SIG-M5 treated with dmso at 0.1 percent for 504 hours (cell line): ENCODE results near the gene PIEZO2.
A peak's percentile ranks its signal among the peaks of the same experiment; 100 is the strongest.

Source experiments
- DNase-seq: peaks from one replicate; lab custom pipeline; 2025; ENCODE audit not compliant: unreplicated experiment; lab: John Stamatoyannopoulos, UW

PIEZO2 gene

DNA sequence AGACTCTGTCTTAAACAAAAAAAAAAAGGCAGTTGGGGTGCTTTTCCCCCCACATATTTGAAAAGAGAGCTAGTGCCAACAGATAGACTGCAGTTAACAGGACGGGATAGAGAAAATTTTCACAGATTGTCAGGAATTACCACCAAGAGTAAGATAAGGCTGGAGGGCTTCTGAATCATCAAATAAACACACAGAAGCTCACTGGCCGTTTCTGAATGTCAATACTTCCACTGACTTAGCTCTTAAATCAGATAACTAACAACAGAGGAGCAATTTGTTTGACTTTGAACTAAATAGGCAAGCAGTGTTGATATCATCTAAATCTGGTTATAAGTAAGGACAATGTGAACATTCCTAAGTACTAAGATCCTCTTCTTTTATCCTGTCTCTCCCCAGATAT, 34.7 kb downstream of the PIEZO2 start:
- DNase-seq: no peak

DNA sequence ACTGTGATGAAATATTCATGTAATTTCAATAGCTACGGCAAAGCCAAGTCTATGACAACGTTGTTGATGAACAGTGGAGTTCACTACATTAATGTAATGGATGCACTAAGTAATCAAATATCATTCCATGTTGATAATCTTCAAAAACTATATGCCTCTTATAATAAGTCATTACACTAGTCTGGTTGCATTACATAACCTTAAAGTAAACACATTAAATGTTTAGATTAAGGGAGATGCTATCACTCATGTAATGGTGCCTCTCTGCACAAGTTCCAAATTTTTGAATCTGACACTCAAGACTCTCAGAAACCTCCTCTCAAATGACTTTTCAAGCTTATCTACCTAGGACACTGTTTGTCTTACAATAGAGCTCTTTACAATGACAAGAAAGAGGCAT, 35.4 kb downstream of the PIEZO2 start:
- DNase-seq: no peak

DNA sequence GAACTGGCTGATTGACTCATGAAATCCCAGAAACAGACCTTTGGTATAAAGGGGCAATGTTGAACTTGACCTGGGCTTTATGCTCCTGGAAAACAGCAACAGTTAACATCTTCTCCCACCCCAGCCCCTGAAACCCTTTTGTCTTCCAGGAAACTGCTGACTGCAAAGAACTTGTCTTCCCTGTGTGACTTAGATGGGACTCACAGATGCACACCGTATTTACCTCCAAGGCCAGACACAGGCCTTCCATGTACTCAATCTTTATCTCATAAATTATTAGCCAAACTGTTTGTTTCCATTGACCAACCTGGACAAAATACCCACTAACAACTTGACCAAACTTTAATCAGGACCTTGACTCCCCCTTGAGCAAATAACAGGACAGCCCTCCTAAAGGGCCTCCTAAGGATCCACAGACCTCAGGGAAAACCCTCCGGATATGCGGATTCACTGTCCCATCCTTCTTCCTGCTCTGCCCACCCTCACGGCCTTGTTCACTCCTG, 36.3 kb downstream of the PIEZO2 start:
- DNase-seq: no peak

DNA sequence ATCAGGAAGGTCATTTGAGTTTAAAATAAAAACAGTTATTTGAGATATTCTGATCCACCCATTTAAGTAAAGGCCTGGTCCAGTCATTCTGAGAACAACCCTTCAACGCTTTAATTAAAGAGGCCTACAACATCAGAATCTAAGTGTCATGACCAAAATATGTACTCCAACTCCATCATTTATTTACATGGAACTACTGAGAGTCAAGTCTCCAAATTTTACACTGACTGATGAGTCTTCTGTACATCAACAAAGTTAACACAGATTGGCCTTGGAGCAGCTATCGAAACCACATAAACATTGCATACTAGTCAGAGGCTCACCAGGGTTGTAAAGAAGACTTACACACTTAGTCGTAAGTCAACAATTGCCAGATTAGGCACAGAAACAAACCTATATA, 37.1 kb downstream of the PIEZO2 start:
- no peak for DNase-seq

DNA sequence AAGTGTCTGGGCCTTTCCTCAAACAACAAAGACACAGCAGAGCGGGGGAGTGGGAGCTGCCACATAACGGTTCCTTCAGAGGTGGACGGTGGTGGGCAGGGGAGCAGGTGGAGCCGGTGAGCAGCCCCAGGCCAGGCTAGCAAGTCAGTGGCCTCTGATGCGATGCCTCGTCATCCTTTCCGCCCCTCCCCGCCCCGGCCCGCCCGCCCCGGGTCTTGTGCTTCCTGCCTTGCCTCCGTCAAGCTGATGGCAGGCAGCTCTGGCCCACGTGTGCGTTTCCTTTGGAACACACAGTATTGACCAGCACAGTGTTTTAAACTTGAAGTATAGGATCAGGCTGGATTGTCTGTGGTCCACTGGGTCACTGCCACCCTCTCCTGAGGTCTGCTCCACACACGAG, 38.9 kb downstream of the PIEZO2 start:
- DNase-seq: no peak

DNA sequence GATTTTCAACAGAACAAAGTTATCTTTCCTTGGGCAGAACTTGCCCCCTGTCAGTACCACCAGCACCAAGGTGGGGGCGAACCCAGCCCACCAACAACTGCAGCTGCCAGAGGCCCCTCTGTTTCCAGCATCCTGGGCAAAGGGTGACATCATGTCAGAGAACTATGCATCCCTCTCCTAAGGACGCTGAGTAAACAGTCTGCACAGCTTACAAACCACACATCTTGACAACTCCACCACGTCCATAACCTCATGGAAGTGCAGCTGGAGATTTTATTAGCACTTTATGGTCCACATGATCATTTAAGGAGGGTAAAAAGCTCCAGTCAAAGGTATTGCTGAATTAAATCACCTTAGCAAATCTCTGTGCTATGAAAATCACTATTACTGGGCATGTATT, 40.4 kb downstream of the PIEZO2 start:
- no peak for DNase-seq

DNA sequence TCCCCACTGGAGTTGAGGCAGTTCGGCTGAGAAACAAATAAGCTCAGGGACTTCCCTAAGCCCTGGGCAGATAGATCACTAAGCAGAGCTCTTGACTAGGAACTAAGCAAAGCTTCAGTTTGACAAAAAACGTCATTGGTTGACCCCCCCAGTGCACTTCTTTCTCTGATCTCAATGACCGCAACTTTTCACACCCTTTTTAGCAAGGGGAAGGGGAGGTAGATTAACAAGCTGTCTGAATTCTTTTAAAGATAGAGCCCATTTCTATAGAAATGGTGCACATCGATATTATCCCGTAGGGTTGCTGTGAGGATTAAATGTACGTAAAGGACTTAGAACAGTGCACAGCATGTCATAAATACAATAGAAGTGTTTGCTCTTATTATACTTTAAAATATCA, 42.5 kb downstream of the PIEZO2 start:
- no peak for DNase-seq

DNA sequence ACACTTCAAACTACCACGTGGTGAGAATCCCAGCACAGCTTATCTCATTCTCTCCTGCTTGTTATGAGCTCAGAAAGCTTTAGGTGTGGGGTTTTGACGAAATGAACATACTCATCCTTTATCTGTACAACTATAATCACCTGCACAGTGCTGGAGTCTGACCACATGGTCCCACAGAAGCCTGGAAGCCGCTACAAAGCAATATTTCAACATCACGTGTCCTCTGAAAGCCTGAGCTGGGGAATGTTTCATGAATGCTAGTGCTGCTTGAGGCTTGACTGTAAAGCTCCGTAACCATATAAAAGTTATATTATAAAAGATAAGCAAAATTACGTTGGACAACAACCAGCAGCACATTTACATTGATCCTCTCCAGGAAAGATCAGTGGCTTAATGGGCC, 43.9 kb downstream of the PIEZO2 start:
- no peak for DNase-seq

DNA sequence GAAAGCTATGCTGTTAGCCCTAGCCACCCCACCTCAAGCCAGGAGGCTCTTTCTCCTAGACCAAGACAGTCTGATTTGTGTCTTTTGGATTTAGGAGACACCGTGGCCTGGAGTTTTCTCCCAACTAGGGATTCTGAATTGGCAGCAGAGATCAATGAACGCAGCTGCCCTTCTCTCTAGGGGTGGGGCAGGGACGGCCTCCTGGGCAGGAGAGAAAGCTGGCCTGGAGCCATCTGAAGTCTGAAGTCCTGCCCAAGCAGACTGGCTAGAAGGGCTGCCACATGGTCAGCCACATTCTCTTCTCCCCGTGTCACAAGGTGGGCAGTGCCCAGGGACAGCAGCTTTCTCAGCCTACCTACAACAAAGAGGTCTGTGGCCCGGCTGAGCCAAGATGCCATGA, 45.1 kb downstream of the PIEZO2 start:
- DNase-seq: no peak

DNA sequence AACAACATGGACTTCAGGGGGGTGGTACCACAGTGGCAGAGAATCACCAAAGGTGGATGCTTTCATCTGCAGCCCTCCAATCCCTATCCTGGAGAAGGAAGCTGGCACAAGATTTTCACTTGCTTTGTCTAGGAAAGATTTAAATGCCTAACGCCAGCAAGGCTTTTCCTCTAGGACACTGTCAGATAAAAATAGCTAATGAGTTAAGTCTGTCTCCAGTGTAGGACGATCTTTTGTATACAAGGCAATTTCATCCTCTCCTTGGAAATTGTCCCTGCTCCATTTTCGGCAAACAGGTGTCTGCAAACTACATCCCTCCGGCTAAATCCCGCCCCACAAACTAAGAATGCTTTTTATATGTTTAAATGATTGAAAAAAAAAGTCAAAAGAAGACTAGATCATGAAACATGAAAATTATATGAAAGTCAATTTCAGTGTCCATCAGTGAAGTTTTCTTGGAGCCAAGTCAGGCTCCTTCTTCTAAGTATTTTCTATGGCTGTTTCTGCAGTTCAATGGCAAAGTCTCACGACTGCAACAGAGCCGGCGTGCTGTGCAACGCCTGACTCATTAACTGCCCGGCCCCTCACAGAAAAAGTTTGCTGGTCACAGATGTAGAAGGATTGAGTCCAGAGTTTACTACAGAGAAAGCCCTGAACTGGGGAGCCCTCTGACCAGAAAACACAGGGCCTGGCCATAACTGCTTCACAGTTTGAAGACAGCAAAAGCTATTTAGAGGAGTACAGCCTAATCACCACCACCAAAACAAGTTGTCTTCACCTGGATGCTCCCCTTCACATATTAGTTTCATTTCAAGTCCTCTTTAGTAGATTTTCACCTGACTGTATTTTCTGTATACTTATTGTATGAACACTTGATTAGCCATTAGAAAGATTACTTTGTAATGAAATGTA, 52.3 kb downstream of the PIEZO2 start:
- no peak for DNase-seq

DNA sequence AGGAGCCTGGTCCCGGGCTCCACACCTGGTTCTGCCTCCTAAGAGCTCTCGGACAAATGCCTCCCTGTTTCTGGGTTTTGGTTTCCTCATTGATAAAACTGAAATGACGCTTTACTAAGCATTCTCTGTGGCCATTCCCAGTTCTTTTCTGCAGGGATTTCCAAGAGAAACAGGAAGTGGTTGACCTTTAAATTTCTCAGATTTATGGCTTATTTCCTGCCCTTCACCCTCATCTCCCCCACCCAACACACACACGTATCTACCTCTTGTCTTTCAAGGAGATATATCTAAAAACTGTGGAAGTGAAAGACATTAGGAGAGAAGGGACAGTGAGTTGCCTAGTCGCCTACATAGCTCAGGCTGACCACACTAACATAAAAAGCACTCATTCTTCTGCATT, 53.0 kb downstream of the PIEZO2 start:
- no peak for DNase-seq

DNA sequence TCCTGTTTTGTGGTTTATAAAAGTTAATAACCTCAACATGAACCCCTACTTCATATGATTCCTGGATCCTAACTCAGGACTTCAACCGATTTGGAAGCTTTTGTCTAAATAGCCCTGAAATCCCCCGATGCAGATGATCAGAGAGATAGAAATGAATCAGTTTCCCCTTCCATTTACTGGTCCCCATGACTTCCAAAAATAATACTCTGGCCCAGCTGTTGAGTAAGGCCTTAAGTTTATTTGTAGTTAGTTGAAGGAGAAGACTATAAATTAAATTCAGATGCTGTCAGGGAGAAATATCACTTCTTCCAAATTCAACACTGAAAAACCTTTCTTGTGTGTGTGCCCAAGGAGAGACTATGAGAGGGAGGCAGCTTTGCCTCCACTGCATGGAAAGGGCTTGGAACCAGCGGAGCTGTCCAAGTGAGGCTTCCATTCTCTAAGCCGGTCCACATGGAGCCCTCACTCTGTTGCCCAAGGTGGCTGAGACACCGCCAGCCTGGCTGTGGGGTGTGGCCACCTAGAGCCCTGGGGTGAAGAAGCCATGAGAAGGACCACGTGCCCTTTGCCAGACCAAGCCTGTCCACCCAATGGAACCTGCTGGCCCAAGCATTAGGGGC, 53.6 kb downstream of the PIEZO2 start:
- no peak for DNase-seq

DNA sequence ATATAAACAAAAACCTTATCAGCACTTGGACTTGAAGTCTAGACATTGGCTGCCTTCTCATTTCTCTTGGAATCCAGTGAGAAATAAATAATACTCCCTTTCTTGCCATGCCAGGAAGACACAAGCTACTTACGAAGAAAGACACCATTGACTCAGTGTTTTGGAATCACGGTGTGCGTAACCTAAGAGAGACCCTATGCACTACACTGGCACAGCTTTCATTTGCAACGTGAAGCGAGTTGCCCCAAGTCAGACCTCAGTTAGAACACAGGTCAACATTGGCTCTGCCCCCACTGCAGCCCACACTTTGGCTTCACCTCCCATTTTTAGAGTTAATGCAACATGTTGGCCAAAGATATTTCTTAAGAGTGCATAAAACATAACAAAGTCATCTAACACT, 54.2 kb downstream of the PIEZO2 start:
- no peak for DNase-seq

DNA sequence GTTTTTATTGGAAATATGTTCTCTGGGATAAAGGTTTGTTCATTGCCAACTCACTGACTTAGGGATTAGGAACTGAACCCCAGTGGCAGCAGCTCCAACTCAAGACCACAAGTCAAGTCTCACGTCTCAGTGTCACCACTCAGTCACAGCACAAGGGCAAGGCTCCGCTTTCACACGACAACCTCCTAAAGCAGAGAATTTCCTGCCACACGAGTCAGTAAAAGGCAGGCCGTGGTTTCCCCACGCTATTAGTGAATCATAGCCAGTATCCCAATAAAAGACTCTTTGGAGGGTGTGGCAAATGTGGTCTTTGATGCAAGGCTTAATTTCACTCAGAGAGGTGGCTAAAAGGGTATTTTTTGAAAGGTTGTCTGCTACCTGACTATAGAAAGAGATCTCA, 57.6 kb downstream of the PIEZO2 start:
- DNase-seq: no peak

DNA sequence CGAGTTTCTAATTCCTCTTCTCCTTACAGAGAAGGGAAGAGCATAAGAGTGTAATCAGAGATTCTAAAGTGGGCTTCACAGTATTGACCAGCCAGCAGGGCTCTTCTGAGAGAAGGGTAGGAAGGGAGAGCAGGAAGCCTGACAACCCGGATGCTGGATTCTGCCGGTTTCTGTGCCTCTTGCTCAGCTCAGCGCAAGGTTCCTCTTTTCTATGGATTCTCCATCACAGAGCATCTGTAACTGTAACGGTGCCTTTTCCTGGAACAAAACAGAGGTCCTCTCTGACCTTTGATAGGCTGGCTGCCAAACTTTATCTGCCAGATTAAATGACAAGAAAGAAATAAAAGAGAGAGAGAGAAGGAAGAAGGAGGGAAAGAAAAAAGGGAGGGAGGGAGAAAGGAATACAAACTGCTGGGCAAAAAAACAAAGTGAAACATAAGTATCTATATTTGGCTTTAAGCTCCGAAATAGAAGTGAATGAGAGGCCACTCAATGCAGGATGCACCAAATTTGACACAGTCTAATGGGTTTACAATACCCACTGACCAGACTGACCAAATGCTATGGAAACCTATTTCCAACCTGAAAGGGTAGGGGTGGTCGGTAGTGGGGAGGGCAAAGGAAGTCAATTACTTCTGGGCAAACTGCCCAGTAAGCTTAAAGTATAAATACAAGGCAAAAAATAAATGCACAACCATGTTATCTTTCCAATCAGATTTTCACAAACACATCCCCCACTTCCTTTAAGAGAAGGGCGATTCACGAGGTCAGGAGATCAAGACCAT, 59.2 kb downstream of the PIEZO2 start:
- DNase-seq: peak; percentile 4

DNA sequence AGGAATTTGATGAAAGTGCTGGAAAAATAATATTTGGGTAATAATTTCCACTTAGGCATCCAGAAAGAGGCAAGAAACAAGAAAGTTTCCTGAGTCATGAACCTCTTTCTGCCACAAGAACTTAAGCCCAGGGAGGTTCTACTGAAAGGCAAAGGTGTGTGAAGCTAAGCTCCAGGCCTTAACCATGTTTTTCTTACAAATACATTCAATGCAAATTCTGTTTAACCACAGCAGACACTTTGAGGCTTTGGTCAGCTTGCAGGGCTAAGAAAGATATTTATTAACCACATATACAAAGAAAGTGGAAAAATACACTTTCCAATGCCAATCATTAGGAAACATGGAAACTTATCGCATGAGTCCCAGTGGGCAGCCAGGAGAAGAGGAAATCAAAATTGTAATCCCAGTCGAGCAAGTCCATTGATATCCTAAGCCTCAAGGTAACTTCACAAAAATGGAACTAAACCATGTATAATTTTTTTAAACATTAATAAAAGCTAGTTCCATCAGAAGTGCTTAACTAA, 68.3 kb downstream of the PIEZO2 start:
- DNase-seq: no peak

DNA sequence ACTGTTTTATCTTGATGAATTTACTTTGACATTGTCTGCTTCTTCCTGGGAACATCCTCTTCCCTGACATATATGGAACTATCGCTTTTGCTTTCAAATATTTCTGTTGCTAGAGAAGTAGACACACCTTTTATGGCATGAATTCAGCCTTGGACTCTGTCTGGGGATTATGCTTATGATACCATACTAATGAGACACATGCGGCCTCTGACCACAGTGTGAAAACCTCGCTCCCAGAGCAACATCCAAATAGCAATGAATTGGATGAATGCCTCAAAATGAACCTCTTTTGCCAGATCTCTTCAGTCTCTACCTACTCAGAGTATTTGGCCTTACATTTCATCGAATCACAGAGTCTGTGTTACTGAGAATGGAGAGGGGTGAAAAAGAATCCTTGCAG, 70.9 kb downstream of the PIEZO2 start:
- DNase-seq: no peak

DNA sequence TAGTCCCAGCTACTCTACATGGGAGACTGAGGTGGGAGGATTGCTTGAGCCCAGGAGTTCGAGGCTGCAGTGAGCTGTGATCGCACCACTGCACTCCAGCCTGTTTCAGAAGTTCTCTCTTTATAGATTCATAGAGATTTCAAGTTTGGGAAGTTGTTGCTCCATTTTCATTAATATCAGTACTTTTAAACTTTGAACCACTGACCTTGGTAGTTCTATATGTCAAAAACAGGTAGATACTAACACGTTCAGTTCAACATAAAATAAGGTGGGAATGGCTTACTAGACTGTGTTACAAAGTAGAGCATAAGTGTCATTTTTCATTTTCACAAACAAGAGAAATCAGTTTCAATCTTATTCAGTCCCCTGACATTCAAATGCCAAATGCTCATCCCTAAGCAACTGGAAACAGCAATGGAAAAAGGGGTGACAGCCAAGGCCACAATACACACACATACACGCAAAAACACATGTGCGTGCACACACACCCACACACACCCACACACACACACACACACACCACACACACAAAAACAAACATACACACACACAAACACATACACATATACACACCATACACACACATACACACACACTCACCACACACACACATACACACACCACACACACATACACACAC, 71.7 kb downstream of the PIEZO2 start:
- no peak for DNase-seq

DNA sequence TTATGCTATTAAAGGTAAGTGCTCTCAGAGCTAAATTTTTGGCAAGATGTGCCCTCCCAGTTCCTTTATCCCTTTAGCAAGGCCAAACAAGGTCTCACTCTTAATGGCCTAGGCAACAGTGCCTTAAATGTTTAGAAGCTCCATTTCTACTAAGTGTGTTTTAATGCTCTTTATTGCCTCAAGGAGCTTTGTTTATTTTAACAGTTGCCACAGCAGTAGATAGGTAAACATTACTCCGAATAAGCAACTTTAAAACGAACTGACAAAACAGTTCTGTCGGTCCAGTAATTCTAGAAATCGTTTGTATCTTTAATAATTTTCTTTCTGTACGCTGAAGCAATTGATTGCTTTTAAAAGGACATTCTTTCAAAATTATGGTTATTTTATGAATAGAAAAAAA, 74.5 kb downstream of the PIEZO2 start:
- DNase-seq: no peak

DNA sequence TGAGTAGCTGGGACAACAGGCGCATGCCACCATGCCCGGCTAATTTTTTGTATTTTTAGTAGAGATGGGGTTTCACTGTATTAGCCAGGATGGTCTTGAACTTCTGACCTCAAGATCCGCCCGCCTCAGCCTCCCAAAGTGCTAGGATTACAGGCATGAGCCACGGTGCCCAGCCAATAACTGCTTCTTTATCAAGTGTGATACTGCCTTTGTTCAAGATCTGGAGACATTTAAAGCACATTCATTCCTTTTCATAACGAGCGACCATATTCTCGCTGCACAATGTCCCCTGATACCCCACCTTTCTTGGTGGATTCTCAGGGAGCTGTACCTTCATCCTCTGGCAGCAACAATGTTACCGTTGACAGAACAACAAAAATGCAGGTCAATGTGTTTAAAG, 75.4 kb downstream of the PIEZO2 start:
- DNase-seq: no peak

DNA sequence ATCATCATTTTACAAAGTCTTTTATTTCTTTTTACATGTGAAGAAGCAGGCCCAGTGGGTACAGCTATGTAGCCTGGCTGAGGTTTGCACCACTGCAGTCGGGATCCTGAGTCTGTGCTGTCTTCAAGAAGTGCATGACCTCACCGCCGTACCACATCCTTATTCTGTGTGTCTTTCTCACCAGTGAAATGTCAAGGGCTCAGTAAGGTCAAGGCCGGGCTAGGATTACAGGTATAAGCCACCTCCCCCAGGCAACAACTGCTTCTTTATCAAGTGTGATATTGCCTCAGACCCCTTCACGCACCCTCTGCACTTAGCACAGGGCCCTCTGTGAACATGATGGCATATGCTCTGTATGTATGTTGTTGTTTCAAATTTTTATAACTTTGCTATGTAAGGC, 76.7 kb downstream of the PIEZO2 start:
- no peak for DNase-seq
